NB4 (cell line): ENCODE data around the gene MMP24.
"Not testable (repeated sequence)": the region's sequence is repeated elsewhere in the genome, so short reads cannot be mapped to it uniquely, and the experiment has no call there.

ENCODE experiments used
- CTCF ChIP-seq: IDR thresholded peaks from one replicate; pipeline ENCODE4 v1.5.1; 2012; ENCODE audit warnings: low read depth, low read length
- MAX ChIP-seq: IDR thresholded peaks from 2 replicates; pipeline ENCODE4 v1.6.1; 2011; ENCODE audit warnings: low read depth, low read length
- MYC ChIP-seq: IDR thresholded peaks from 2 replicates; pipeline ENCODE4 v1.6.1; 2011; ENCODE audit warnings: low read depth, low read length
- POLR2A ChIP-seq: IDR thresholded peaks from 2 replicates; pipeline ENCODE4 v1.6.1; 2011; ENCODE audit warnings: mild to moderate bottlenecking; ENCODE audit not compliant: insufficient read length; ENCODE audit errors: extremely low read depth

- TF ChIP-seq CTCF, MAX, POLR2A, MYC: not testable (repeated sequence)
Observed at GRCh38 chr20:35315632-35316020, 89.1 kb downstream of the MMP24 start.
